GM12801 (cell line): ENCODE results near the gene RGPD4.

ENCODE experiments used
- CTCF ChIP-seq: IDR thresholded peaks from one replicate; pipeline ENCODE4 v1.5.1; 2011; ENCODE audit warnings: control low read depth; ENCODE audit not compliant: insufficient read length; ENCODE audit errors: extremely low read depth

RGPD4 gene

GRCh38 chr2:107824451-107825205 lies 2.1 kb upstream of the RGPD4 start:
- no peak for TF ChIP-seq CTCF

- TF ChIP-seq CTCF: no peak
Measured at GRCh38 chr2:107825206-107825563, 1.5 kb upstream of the RGPD4 start.

GRCh38 chr2:107927034-107927534 lies 100.4 kb downstream of the RGPD4 start:
- no peak for TF ChIP-seq CTCF

- TF ChIP-seq CTCF: no peak
Measured at GRCh38 chr2:107931412-107931811, 104.7 kb downstream of the RGPD4 start.

GRCh38 chr2:107932488-107932887 lies 105.8 kb downstream of the RGPD4 start:
- TF ChIP-seq CTCF: no peak

GRCh38 chr2:107932979-107933378 lies 106.3 kb downstream of the RGPD4 start:
- TF ChIP-seq CTCF: no peak

- TF ChIP-seq CTCF: no peak
Measured at GRCh38 chr2:107936433-107937359, 110.0 kb downstream of the RGPD4 start.
